ENCODE data around the gene LRRC4C. TPM values are rescaled to one million over a fixed set of nuclear protein-coding genes. Genes with fewer than 3 reads are reported as not detected.
A peak's percentile ranks its signal among the peaks of the same experiment; 100 is the strongest.

LRRC4C gene
- total RNA-seq, 1 donor from 2014 or later = 1.2 TPM

- peak; percentile 30 for DNase-seq (ENCODE audit: low spot score)
Observed at GRCh38 chr11:40292721-40293508, 1166.5 kb downstream of the LRRC4C start.

GRCh38 chr11:40291741-40292140 lies 1167.7 kb downstream of the LRRC4C start:
- no peak for DNase-seq (ENCODE audit: low spot score)

GRCh38 chr11:40291329-40291728 lies 1168.1 kb downstream of the LRRC4C start:
- no peak for DNase-seq (ENCODE audit: low spot score)

GRCh38 chr11:40290171-40290631 lies 1169.3 kb downstream of the LRRC4C start:
- peak; percentile 61 for DNase-seq (ENCODE audit: low spot score)

- DNase-seq (ENCODE audit: low spot score) = no peak
Observed at GRCh38 chr11:40289370-40289769, 1170.1 kb downstream of the LRRC4C start.

GRCh38 chr11:40287916-40288803 lies 1171.3 kb downstream of the LRRC4C start:
- no peak for DNase-seq (ENCODE audit: low spot score)

- no peak for DNase-seq (ENCODE audit: low spot score)
Observed at GRCh38 chr11:40286137-40286536, 1173.3 kb downstream of the LRRC4C start.

- DNase-seq (ENCODE audit: low spot score) = no peak
Observed at GRCh38 chr11:40285558-40285957, 1173.9 kb downstream of the LRRC4C start.

GRCh38 chr11:40281052-40281580 lies 1178.3 kb downstream of the LRRC4C start:
- peak; percentile 47 for DNase-seq (ENCODE audit: low spot score)

- DNase-seq (ENCODE audit: low spot score) = no peak
Observed at GRCh38 chr11:40280159-40281051, 1179.0 kb downstream of the LRRC4C start.

- no peak for DNase-seq (ENCODE audit: low spot score)
Observed at GRCh38 chr11:40276960-40277359, 1182.5 kb downstream of the LRRC4C start.

- DNase-seq (ENCODE audit: low spot score) = peak; percentile 63
Observed at GRCh38 chr11:40274017-40274416, 1185.4 kb downstream of the LRRC4C start.

GRCh38 chr11:40273192-40273732 lies 1186.2 kb downstream of the LRRC4C start:
- DNase-seq (ENCODE audit: low spot score) = no peak

GRCh38 chr11:40271361-40271760 lies 1188.1 kb downstream of the LRRC4C start:
- no peak for DNase-seq (ENCODE audit: low spot score)

GRCh38 chr11:40269865-40270264 lies 1189.6 kb downstream of the LRRC4C start:
- DNase-seq (ENCODE audit: low spot score) = no peak

GRCh38 chr11:40268551-40268950 lies 1190.9 kb downstream of the LRRC4C start:
- DNase-seq (ENCODE audit: low spot score) = no peak

GRCh38 chr11:40255457-40255856 lies 1204.0 kb downstream of the LRRC4C start:
- DNase-seq (ENCODE audit: low spot score) = no peak

GRCh38 chr11:40253166-40253565 lies 1206.3 kb downstream of the LRRC4C start:
- DNase-seq (ENCODE audit: low spot score) = no peak

GRCh38 chr11:40252236-40252635 lies 1207.2 kb downstream of the LRRC4C start:
- no peak for DNase-seq (ENCODE audit: low spot score)

GRCh38 chr11:40246983-40247382 lies 1212.5 kb downstream of the LRRC4C start:
- DNase-seq (ENCODE audit: low spot score) = no peak

- DNase-seq (ENCODE audit: low spot score) = peak; percentile 78
Observed at GRCh38 chr11:40241524-40242051, 1217.9 kb downstream of the LRRC4C start.

Data from umbilical cord (tissue), 2 donors.